CD4-positive, alpha-beta T cell (primary cell): ENCODE measurements around the gene GPR158. TPM values are rescaled to one million over a fixed set of nuclear protein-coding genes. Genes with fewer than 3 reads are reported as not detected.

Source experiments
- ATAC-seq: fragments of 200-7000 bp; cut with Tn5 transposase; one replicate; pipeline ENCODE4 v1.10.0; 2022; ENCODE audit warnings: mild to moderate bottlenecking; ENCODE audit not compliant: poor library complexity
- CTCF ChIA-PET: fragments of 350-600 bp; sonication (Branson Sonifier 250); formaldehyde crosslinking; loops from one replicate; lab custom pipeline; 2021; ENCODE audit warnings: antibody characterized with exemption, inconsistent platforms; lab: Charles Lee
- POLR2A ChIA-PET: fragments of 350-600 bp; sonication (Branson Sonifier 250); formaldehyde crosslinking; loops from one replicate; lab custom pipeline; 2021; ENCODE audit warnings: antibody characterized with exemption, inconsistent platforms; lab: Charles Lee
- DNase-seq, 14 experiments: peaks; one replicate each; pipeline ENCODE4 v3.0.0-alpha.2; 2013 to 2020; ENCODE audit warnings: mixed read lengths in 2 of 14
- H3K27ac ChIP-seq, 2 donors: one replicate each; pipeline versions ENCODE4 v1.5.1 to v1.7.0; 2013; ENCODE audit warnings: low read length in 2 of 2, low read depth in 1 of 2, mild to moderate bottlenecking in 1 of 2
- H3K27me3 ChIP-seq, 2 experiments: 1 replicate in 1 of 2; 2 replicates in 1 of 2; pipeline versions ENCODE4 v1.6.1 to v1.7.0; 2013; ENCODE audit warnings: low read length in 2 of 2, control low read depth in 1 of 2, mild to moderate bottlenecking in 1 of 2, moderate library complexity in 1 of 2; ENCODE audit not compliant: insufficient read depth in 2 of 2, control insufficient read depth in 1 of 2
- H3K36me3 ChIP-seq: one replicate; pipeline ENCODE4 v1.6.1; 2013; ENCODE audit warnings: low read length, control low read depth; ENCODE audit not compliant: insufficient read depth
- H3K4me1 ChIP-seq: one replicate; pipeline ENCODE4 v1.6.1; 2013; ENCODE audit warnings: low read length, control low read depth; ENCODE audit not compliant: insufficient read depth
- H3K4me3 ChIP-seq: one replicate; pipeline ENCODE4 v1.5.1; 2013; ENCODE audit warnings: mild to moderate bottlenecking, low read length, moderate library complexity
- H3K9me3 ChIP-seq, 2 experiments: 1 replicate in 1 of 2; 2 replicates in 1 of 2; pipeline versions ENCODE4 v1.6.1 to v1.7.0; 2013; ENCODE audit warnings: low read length in 2 of 2, mild to moderate bottlenecking in 2 of 2, control low read depth in 1 of 2, moderate library complexity in 1 of 2; ENCODE audit not compliant: control insufficient read depth in 1 of 2, insufficient read depth in 1 of 2
- H3K27ac Mint-ChIP-seq: one replicate; pipeline ENCODE4 v1.8.0; 2020; ENCODE audit warnings: mixed read lengths
- H3K27me3 Mint-ChIP-seq: one replicate; pipeline ENCODE4 v1.8.0; 2021; ENCODE audit warnings: mixed read lengths
- H3K36me3 Mint-ChIP-seq: one replicate; pipeline ENCODE4 v1.8.0; 2021; ENCODE audit warnings: low read depth, mixed read lengths
- H3K4me1 Mint-ChIP-seq: one replicate; pipeline ENCODE4 v1.8.0; 2021; ENCODE audit warnings: low read depth, mixed read lengths
- H3K4me3 Mint-ChIP-seq: one replicate; pipeline ENCODE4 v1.8.0; 2020; ENCODE audit warnings: mild to moderate bottlenecking, mixed read lengths
- H3K9me3 Mint-ChIP-seq: one replicate; pipeline ENCODE4 v1.8.0; 2020; ENCODE audit warnings: mixed read lengths
- intact Hi-C, 2 experiments: fragments of 100-400 bp; cut with DNase I in 1 of 2; cut with micrococcal nuclease in 1 of 2; formaldehyde crosslinking; loops; one replicate each; pipeline versions ENCODE4 v1.15.1 to v1.9.0; 2023 to 2025; cut with DNase I, micrococcal nuclease
- total RNA-seq, 174 experiments: library from RNA in 2 of 174; stranded (reverse) in 2 of 174; gene quantifications; one replicate each; pipeline ENCODE4 v1.2.3 and lab custom pipeline; 2021 to 2026
- TF ChIP-seq, protein P1 (sequence below): fragments of 200-600 bp; IDR thresholded peaks from one replicate; pipeline ENCODE4 v1.8.0; 2022; ENCODE audit warnings: antibody characterized with exemption, mild to moderate bottlenecking

GPR158 gene
- total RNA-seq, 2 experiments from 2014 or later: not detected

DNA sequence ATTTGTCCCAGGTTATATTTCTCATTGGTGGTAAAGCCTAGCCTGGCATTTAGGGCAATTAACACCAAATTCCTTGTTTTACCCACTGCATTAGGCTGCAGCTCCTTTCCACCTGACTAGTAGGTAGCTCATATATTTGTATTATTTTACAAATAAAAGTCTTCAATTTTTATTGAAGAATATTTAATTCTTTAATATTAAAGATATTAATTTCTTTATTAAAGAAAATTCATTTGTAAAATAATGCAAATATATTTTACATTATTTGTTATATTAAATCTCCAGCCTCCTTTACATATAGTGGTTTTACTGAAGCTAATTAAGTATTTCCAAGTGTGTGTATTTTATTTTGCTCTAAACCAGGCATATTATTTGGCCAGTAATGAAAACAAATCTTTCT, 361.2 kb downstream of the GPR158 start:
- TF ChIP-seq, protein P1, sequence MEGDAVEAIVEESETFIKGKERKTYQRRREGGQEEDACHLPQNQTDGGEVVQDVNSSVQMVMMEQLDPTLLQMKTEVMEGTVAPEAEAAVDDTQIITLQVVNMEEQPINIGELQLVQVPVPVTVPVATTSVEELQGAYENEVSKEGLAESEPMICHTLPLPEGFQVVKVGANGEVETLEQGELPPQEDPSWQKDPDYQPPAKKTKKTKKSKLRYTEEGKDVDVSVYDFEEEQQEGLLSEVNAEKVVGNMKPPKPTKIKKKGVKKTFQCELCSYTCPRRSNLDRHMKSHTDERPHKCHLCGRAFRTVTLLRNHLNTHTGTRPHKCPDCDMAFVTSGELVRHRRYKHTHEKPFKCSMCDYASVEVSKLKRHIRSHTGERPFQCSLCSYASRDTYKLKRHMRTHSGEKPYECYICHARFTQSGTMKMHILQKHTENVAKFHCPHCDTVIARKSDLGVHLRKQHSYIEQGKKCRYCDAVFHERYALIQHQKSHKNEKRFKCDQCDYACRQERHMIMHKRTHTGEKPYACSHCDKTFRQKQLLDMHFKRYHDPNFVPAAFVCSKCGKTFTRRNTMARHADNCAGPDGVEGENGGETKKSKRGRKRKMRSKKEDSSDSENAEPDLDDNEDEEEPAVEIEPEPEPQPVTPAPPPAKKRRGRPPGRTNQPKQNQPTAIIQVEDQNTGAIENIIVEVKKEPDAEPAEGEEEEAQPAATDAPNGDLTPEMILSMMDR: no peak
- Histone ChIP-seq H3K27ac (no peak overlapping the region), H3K27me3 (no peaks in the 10 kb centered on the region), H3K4me3 (no peak overlapping the region), H3K9me3 (no peaks in the 10 kb centered on the region), H3K4me1 (no peaks in the 10 kb centered on the region), H3K36me3 (no peaks in the 10 kb centered on the region)
- H3K27ac Mint-ChIP-seq: no peak overlapping the region
- no peaks in the 10 kb centered on the region for H3K9me3 Mint-ChIP-seq
- CTCF ChIA-PET: no interaction called here
- no peaks in the 10 kb centered on the region for H3K4me1 Mint-ChIP-seq
- DNase-seq (no peak), ATAC-seq (no peak)
- no peak overlapping the region for H3K4me3 Mint-ChIP-seq
- H3K27me3 Mint-ChIP-seq: no peaks in the 10 kb centered on the region
- POLR2A ChIA-PET: no interaction called here
- intact Hi-C loops: no loop called here
- no peaks in the 10 kb centered on the region for H3K36me3 Mint-ChIP-seq

DNA sequence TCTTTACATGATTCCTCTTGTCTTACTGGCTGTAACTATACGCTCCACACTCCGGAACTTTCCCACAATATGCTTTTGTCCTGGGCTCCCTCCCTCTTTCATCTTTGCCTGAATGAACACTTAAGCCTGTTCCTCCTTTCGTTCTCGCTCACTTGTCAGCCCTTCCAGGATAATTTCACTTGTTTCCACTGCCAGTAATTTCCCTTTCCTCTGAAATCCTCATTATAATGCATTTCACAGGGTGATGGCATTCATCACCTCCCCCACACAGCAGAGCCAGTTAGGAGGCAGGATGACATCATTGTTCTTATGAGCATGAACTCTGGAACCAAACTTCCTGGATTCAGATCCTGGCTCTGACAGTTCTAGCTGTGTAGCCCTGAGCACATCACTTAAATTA, 372.6 kb downstream of the GPR158 start:
- TF ChIP-seq, protein P1: no peak
- ChIA-PET POLR2A (no interaction called here), CTCF (no interaction called here)
- ATAC-seq (no peak), DNase-seq (no peak)
- H3K9me3 ChIP-seq: no peaks in the 10 kb centered on the region
- H3K36me3 Mint-ChIP-seq: no peaks in the 10 kb centered on the region
- H3K27ac ChIP-seq: no peak overlapping the region
- no peak overlapping the region for H3K4me3 ChIP-seq
- intact Hi-C loops: no loop called here
- H3K4me3 Mint-ChIP-seq: no peak overlapping the region
- H3K9me3 Mint-ChIP-seq: no peaks in the 10 kb centered on the region
- H3K36me3 ChIP-seq: no peaks in the 10 kb centered on the region
- no peaks in the 10 kb centered on the region for H3K4me1 ChIP-seq
- no peaks in the 10 kb centered on the region for H3K4me1 Mint-ChIP-seq
- no peaks in the 10 kb centered on the region for H3K27me3 ChIP-seq
- no peaks in the 10 kb centered on the region for H3K27me3 Mint-ChIP-seq
- no peak overlapping the region for H3K27ac Mint-ChIP-seq

GRCh38 chr10:25552283-25552919, 377.6 kb downstream of the GPR158 start:
- no peaks in the 10 kb centered on the region for H3K27me3 ChIP-seq
- Mint-ChIP-seq H3K36me3 (no peaks in the 10 kb centered on the region), H3K27me3 (no peaks in the 10 kb centered on the region), H3K4me1 (no peaks in the 10 kb centered on the region), H3K9me3 (no peaks in the 10 kb centered on the region), H3K27ac (no peak overlapping the region), H3K4me3 (no peak overlapping the region)
- H3K4me1 ChIP-seq: no peaks in the 10 kb centered on the region
- ChIA-PET CTCF (no interaction called here), POLR2A (no interaction called here)
- no peak overlapping the region for H3K27ac ChIP-seq
- TF ChIP-seq, protein P1: no peak
- H3K4me3 ChIP-seq: no peak overlapping the region
- DNase-seq (no peak), ATAC-seq (no peak)
- no peaks in the 10 kb centered on the region for H3K36me3 ChIP-seq
- intact Hi-C loops: no loop called here
- H3K9me3 ChIP-seq: no peaks in the 10 kb centered on the region
